WTC11 (cell line): ENCODE results near the gene ARHGAP35. TPM values are rescaled to one million over a fixed set of nuclear protein-coding genes. Genes with fewer than 3 reads are reported as not detected.
A peak's percentile ranks its signal among the peaks of the same experiment; 100 is the strongest.

Experiments
- CREB1 ChIP-seq: sonication (generic); formaldehyde crosslinking; IDR thresholded peaks from 2 replicates; pipeline ENCODE4 v1.8.0; 2023; ENCODE audit warnings: mild to moderate bottlenecking, missing genetic modification reagents
- ETV6 ChIP-seq: sonication (generic); formaldehyde crosslinking; IDR thresholded peaks from 2 replicates; pipeline ENCODE4 v1.8.1; 2022; ENCODE audit warnings: mild to moderate bottlenecking, missing genetic modification reagents
- HMGA2 ChIP-seq: fragments of 250-450 bp; sonication (Bioruptor Pico); IDR thresholded peaks from 2 replicates; pipeline ENCODE4 v1.4.0; 2021; ENCODE audit warnings: mild to moderate bottlenecking, moderate library complexity
- KAT7 ChIP-seq: sonication (generic); formaldehyde crosslinking; IDR thresholded peaks from 2 replicates; pipeline ENCODE4 v1.8.1; 2023; ENCODE audit warnings: missing genetic modification reagents, mild to moderate bottlenecking, borderline replicate concordance
- MYBL2 ChIP-seq: sonication (generic); formaldehyde crosslinking; IDR thresholded peaks from 2 replicates; pipeline ENCODE4 v1.8.1; 2023; ENCODE audit warnings: mild to moderate bottlenecking, moderate library complexity, missing genetic modification reagents
- NR2C2 ChIP-seq: sonication (generic); formaldehyde crosslinking; IDR thresholded peaks from 2 replicates; pipeline ENCODE4 v1.8.0; 2022; ENCODE audit warnings: mild to moderate bottlenecking, missing genetic modification reagents
- OVOL2 ChIP-seq: fragments of 250-450 bp; sonication (Bioruptor Pico); IDR thresholded peaks from 2 replicates; pipeline ENCODE4 v1.9.0; 2021; ENCODE audit warnings: mild to moderate bottlenecking, borderline replicate concordance
- PRRX2 ChIP-seq: fragments of 250-450 bp; sonication (Bioruptor Pico); IDR thresholded peaks from 2 replicates; pipeline ENCODE4 v1.8.0; 2021; ENCODE audit warnings: mild to moderate bottlenecking
- SP1 ChIP-seq: sonication (generic); formaldehyde crosslinking; conservative IDR thresholded peaks from 2 replicates; pipeline ENCODE4 v1.8.1; 2022; ENCODE audit warnings: missing genetic modification reagents
- TEAD1 ChIP-seq: sonication (generic); formaldehyde crosslinking; IDR thresholded peaks from 2 replicates; pipeline ENCODE4 v1.8.0; 2022; ENCODE audit warnings: mild to moderate bottlenecking, missing genetic modification reagents
- TEAD4 ChIP-seq: sonication (generic); formaldehyde crosslinking; IDR thresholded peaks from 2 replicates; pipeline ENCODE4 v1.8.0; 2022; ENCODE audit warnings: mild to moderate bottlenecking, missing genetic modification reagents
- ZNF232 ChIP-seq: sonication (generic); formaldehyde crosslinking; IDR thresholded peaks from 2 replicates; pipeline ENCODE4 v1.8.0; 2022; ENCODE audit warnings: mild to moderate bottlenecking, missing genetic modification reagents
- ZNF263 ChIP-seq: sonication (generic); formaldehyde crosslinking; IDR thresholded peaks from 2 replicates; pipeline ENCODE4 v1.8.1; 2022; ENCODE audit warnings: low read depth, mild to moderate bottlenecking, moderate library complexity, missing genetic modification reagents
- total RNA-seq: library from RNA; stranded (reverse); gene quantifications from 3 replicates; pipeline ENCODE4 v1.2.3, GENCODE V29; 2021
- TF ChIP-seq, protein P1 (sequence below): sonication (generic); formaldehyde crosslinking; IDR thresholded peaks from 2 replicates; pipeline ENCODE4 v1.8.1; 2022; ENCODE audit warnings: low read depth, missing genetic modification reagents, borderline replicate concordance
- TF ChIP-seq, protein P2 (sequence below): fragments of 200-600 bp; IDR thresholded peaks from 2 replicates; pipeline ENCODE4 v1.8.0; 2022; ENCODE audit warnings: antibody characterized with exemption
- TF ChIP-seq, protein P3 (sequence below): sonication (generic); formaldehyde crosslinking; IDR thresholded peaks from 2 replicates; pipeline ENCODE4 v1.8.0; 2023; ENCODE audit warnings: missing genetic modification reagents, mild to moderate bottlenecking, borderline replicate concordance
- TF ChIP-seq, protein P4 (sequence below): sonication (generic); formaldehyde crosslinking; IDR thresholded peaks from 2 replicates; pipeline ENCODE4 v1.8.0; 2022; ENCODE audit warnings: mild to moderate bottlenecking, missing genetic modification reagents
- TF ChIP-seq, protein P5 (sequence below): sonication (generic); formaldehyde crosslinking; conservative IDR thresholded peaks from 2 replicates; pipeline ENCODE4 v1.8.1; 2023; ENCODE audit warnings: mild to moderate bottlenecking, low read depth, missing genetic modification reagents, moderate library complexity
- TF ChIP-seq, protein P6 (sequence below): sonication (generic); formaldehyde crosslinking; IDR thresholded peaks from 2 replicates; pipeline ENCODE4 v1.8.0; 2022; ENCODE audit warnings: mild to moderate bottlenecking, missing genetic modification reagents
- TF ChIP-seq, protein P7 (sequence below): sonication (generic); formaldehyde crosslinking; IDR thresholded peaks from 2 replicates; pipeline ENCODE4 v1.8.0; 2022; ENCODE audit warnings: mild to moderate bottlenecking, missing genetic modification reagents

The ARHGAP35 gene
- total RNA-seq, 1 experiment from 2014 or later, result 56.3 TPM

DNA sequence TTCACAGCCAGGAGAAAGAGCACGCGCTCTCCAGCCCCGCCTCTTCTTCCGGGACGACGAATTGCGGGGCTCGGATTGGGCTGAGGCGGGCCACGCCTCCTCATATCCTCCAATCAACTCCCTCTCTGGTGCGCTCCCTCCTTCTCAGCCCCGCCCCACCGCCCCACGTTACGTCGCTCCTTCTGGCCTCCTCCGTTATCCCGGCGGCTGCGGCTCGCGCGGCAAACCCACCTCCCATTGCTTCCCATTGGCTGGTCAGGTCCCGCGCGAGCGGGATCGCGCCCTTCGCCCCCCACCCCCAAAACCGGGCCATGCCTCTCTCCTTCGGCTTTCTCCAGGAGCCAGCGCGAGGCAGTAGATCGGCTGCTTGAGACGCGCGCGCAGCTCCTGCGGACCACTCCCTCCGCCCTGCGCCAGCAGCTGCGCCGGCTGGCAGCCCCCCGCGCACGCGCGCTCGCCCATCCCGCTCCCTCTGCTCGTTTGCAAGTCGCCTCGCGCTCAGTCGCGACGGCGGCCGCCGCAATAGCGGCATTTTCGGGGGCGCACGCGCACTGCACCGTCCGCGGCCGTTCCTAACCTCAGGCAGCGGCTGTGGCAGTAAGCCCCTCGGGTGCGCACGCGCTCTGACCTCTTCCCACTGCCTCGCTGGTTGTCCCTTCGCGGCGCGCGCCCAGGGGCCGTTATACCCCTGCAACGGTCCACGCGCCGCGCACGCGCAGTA, 512 bp upstream of the ARHGAP35 start (continued):
- TF ChIP-seq TEAD1 (CRISPR knock-in tag) (peak; percentile 28), SP1 (peak; percentile 86), CREB1 (CRISPR knock-in tag) (peak; percentile 74; the same call in 1 of the 2 replicates), TEAD4 (CRISPR knock-in tag) (no peak), OVOL2 (no peak), ZNF263 (CRISPR knock-in tag) (no peak), NR2C2 (CRISPR knock-in tag) (no peak), HMGA2 (no peak), KAT7 (CRISPR knock-in tag) (peak; percentile 32; the same call in 1 of the 2 replicates), MYBL2 (CRISPR knock-in tag) (peak; percentile 74), PRRX2 (CRISPR knock-in tag) (no peak), ZNF232 (CRISPR knock-in tag) (peak; percentile 85), ETV6 (CRISPR knock-in tag) (no peak; the same call in 1 of the 2 replicates)
- TF ChIP-seq, protein P1, sequence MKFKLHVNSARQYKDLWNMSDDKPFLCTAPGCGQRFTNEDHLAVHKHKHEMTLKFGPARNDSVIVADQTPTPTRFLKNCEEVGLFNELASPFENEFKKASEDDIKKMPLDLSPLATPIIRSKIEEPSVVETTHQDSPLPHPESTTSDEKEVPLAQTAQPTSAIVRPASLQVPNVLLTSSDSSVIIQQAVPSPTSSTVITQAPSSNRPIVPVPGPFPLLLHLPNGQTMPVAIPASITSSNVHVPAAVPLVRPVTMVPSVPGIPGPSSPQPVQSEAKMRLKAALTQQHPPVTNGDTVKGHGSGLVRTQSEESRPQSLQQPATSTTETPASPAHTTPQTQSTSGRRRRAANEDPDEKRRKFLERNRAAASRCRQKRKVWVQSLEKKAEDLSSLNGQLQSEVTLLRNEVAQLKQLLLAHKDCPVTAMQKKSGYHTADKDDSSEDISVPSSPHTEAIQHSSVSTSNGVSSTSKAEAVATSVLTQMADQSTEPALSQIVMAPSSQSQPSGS (CRISPR knock-in tag), result no peak
- TF ChIP-seq, protein P2, sequence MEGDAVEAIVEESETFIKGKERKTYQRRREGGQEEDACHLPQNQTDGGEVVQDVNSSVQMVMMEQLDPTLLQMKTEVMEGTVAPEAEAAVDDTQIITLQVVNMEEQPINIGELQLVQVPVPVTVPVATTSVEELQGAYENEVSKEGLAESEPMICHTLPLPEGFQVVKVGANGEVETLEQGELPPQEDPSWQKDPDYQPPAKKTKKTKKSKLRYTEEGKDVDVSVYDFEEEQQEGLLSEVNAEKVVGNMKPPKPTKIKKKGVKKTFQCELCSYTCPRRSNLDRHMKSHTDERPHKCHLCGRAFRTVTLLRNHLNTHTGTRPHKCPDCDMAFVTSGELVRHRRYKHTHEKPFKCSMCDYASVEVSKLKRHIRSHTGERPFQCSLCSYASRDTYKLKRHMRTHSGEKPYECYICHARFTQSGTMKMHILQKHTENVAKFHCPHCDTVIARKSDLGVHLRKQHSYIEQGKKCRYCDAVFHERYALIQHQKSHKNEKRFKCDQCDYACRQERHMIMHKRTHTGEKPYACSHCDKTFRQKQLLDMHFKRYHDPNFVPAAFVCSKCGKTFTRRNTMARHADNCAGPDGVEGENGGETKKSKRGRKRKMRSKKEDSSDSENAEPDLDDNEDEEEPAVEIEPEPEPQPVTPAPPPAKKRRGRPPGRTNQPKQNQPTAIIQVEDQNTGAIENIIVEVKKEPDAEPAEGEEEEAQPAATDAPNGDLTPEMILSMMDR, result no peak
- TF ChIP-seq, protein P3, sequence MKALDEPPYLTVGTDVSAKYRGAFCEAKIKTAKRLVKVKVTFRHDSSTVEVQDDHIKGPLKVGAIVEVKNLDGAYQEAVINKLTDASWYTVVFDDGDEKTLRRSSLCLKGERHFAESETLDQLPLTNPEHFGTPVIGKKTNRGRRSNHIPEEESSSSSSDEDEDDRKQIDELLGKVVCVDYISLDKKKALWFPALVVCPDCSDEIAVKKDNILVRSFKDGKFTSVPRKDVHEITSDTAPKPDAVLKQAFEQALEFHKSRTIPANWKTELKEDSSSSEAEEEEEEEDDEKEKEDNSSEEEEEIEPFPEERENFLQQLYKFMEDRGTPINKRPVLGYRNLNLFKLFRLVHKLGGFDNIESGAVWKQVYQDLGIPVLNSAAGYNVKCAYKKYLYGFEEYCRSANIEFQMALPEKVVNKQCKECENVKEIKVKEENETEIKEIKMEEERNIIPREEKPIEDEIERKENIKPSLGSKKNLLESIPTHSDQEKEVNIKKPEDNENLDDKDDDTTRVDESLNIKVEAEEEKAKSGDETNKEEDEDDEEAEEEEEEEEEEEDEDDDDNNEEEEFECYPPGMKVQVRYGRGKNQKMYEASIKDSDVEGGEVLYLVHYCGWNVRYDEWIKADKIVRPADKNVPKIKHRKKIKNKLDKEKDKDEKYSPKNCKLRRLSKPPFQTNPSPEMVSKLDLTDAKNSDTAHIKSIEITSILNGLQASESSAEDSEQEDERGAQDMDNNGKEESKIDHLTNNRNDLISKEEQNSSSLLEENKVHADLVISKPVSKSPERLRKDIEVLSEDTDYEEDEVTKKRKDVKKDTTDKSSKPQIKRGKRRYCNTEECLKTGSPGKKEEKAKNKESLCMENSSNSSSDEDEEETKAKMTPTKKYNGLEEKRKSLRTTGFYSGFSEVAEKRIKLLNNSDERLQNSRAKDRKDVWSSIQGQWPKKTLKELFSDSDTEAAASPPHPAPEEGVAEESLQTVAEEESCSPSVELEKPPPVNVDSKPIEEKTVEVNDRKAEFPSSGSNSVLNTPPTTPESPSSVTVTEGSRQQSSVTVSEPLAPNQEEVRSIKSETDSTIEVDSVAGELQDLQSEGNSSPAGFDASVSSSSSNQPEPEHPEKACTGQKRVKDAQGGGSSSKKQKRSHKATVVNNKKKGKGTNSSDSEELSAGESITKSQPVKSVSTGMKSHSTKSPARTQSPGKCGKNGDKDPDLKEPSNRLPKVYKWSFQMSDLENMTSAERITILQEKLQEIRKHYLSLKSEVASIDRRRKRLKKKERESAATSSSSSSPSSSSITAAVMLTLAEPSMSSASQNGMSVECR, result peak; percentile 62
- TF ChIP-seq, protein P4, sequence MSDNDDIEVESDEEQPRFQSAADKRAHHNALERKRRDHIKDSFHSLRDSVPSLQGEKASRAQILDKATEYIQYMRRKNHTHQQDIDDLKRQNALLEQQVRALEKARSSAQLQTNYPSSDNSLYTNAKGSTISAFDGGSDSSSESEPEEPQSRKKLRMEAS, result peak; percentile 99
- TF ChIP-seq, protein P5, sequence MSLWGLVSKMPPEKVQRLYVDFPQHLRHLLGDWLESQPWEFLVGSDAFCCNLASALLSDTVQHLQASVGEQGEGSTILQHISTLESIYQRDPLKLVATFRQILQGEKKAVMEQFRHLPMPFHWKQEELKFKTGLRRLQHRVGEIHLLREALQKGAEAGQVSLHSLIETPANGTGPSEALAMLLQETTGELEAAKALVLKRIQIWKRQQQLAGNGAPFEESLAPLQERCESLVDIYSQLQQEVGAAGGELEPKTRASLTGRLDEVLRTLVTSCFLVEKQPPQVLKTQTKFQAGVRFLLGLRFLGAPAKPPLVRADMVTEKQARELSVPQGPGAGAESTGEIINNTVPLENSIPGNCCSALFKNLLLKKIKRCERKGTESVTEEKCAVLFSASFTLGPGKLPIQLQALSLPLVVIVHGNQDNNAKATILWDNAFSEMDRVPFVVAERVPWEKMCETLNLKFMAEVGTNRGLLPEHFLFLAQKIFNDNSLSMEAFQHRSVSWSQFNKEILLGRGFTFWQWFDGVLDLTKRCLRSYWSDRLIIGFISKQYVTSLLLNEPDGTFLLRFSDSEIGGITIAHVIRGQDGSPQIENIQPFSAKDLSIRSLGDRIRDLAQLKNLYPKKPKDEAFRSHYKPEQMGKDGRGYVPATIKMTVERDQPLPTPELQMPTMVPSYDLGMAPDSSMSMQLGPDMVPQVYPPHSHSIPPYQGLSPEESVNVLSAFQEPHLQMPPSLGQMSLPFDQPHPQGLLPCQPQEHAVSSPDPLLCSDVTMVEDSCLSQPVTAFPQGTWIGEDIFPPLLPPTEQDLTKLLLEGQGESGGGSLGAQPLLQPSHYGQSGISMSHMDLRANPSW, result no peak
- TF ChIP-seq, protein P6, sequence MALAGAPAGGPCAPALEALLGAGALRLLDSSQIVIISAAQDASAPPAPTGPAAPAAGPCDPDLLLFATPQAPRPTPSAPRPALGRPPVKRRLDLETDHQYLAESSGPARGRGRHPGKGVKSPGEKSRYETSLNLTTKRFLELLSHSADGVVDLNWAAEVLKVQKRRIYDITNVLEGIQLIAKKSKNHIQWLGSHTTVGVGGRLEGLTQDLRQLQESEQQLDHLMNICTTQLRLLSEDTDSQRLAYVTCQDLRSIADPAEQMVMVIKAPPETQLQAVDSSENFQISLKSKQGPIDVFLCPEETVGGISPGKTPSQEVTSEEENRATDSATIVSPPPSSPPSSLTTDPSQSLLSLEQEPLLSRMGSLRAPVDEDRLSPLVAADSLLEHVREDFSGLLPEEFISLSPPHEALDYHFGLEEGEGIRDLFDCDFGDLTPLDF (CRISPR knock-in tag), result 0 out of 2 replicates have a peak, but pooled peaks have one; percentile 60
- TF ChIP-seq, protein P7, sequence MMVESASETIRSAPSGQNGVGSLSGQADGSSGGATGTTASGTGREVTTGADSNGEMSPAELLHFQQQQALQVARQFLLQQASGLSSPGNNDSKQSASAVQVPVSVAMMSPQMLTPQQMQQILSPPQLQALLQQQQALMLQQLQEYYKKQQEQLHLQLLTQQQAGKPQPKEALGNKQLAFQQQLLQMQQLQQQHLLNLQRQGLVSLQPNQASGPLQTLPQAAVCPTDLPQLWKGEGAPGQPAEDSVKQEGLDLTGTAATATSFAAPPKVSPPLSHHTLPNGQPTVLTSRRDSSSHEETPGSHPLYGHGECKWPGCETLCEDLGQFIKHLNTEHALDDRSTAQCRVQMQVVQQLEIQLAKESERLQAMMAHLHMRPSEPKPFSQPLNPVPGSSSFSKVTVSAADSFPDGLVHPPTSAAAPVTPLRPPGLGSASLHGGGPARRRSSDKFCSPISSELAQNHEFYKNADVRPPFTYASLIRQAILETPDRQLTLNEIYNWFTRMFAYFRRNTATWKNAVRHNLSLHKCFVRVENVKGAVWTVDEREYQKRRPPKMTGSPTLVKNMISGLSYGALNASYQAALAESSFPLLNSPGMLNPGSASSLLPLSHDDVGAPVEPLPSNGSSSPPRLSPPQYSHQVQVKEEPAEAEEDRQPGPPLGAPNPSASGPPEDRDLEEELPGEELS, result peak; percentile 90
